ENCODE results near the gene GPR107.

The GPR107 gene

GRCh38 chr9:130058887-130059286 lies 5.2 kb downstream of the GPR107 start:
- no peak for DNase-seq

DNA sequence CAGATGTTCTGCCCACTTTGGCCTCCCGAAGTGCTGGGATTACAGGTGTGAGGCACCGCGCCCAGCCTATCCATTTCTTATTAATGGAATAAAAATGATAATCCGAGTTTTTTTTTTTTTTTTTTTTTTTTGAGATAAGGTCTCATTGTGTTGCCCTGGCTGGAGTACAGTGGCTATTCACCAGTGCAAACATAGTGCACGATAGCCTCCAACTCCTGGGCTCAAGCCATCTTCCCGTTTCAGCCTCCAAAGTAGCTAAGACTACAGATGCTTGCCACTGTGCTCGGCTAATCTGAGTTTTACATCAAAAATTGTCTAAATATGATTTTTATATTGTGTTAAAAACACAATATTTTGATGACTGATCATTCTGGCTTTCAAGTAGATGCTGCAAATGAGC lies 6.6 kb downstream of the GPR107 start:
- DNase-seq: no peak

DNA sequence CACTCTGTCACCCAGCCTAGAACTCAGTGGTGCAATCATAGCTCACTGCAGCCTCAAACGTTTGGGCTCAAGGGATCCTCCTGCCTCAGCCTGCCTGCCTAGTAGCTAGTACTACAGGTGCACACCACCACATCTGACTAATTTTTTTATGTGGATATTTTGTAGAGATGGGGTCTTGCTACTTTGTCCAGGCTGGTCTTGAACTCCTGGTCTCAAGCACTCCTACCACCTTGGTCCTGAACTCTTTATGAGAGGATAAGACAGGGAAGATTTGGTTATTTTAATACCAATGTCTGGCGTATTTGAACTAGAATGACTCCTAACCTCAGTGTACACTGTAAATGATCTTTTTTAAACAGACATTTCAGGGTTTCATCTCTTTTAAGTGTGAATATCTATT lies 9.0 kb downstream of the GPR107 start:
- DNase-seq: no peak

GRCh38 chr9:130064621-130065020 lies 10.9 kb downstream of the GPR107 start:
- DNase-seq: no peak

DNA sequence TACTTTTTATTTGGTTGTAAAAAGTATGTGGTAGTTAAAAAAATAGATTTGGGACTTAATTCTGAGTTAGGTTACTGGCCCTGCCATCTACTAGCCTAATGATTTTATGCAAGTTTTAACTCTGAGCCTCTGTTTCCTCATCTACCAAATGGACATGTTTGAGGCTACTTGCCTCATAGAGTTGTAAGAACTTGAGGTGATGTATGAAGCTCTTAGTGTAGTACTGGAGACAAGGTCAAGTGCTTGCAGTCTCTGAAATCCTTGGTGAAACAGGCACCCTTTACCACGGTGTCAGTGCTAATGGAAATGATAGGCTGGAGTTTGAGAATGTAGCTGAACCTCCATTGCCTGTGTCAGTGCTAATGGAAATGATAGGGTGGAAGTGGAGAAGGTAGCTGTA lies 15.3 kb downstream of the GPR107 start:
- DNase-seq: no peak

- DNase-seq: no peak
Measured at GRCh38 chr9:130072515-130073235, 19.0 kb downstream of the GPR107 start.

- DNase-seq: no peak
Measured at GRCh38 chr9:130073373-130073772, 19.7 kb downstream of the GPR107 start.

DNA sequence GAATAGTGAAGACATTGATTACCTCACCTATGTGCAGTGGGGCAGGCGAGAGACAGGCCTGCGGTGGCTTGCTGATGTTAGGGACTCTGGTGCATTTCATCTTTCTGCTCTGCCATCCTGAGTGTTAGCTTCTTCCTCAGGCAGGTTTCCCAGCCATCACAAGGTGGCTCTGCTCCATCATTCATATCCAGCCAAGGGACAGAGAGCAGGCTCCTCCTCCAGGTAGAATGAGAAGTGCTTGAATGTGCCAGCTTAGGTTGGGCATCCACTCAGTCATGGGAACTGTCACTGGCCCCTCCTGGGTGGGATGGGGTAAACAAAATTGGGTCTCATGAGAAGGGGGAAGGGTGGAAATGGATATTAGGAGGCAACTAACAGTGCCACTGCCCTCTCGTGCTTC lies 24.8 kb downstream of the GPR107 start:
- no peak for DNase-seq

- DNase-seq: no peak
Measured at GRCh38 chr9:130084337-130084736, 30.6 kb downstream of the GPR107 start.

- DNase-seq: no peak
Measured at GRCh38 chr9:130088051-130088450, 34.3 kb downstream of the GPR107 start.

DNA sequence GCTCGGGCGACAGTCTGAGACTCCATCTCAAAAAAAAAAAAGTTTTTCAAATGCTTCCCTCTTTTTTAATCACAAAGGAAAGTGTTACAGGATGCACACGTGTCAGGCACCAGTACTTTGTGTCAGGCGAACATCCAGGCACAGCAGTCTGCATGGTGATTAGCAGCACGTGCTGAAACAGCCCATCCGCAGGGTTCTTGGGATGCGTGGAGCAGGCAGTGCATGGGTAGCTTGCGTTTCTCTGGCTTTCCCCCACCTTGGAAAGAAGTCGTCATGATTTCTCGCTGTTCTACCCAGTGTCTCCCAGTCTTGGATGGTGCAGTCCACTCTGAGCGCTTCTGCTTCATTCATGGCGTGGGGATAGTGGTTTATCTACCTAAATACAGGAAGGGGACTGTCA lies 35.4 kb downstream of the GPR107 start:
- no peak for DNase-seq

- no peak for DNase-seq
Measured at GRCh38 chr9:130090915-130091314, 37.2 kb downstream of the GPR107 start.

GRCh38 chr9:130092910-130093309 lies 39.2 kb downstream of the GPR107 start:
- DNase-seq: no peak

GRCh38 chr9:130095872-130096271 lies 42.2 kb downstream of the GPR107 start:
- no peak for DNase-seq

GRCh38 chr9:130100681-130101080 lies 47.0 kb downstream of the GPR107 start:
- DNase-seq: no peak

DNA sequence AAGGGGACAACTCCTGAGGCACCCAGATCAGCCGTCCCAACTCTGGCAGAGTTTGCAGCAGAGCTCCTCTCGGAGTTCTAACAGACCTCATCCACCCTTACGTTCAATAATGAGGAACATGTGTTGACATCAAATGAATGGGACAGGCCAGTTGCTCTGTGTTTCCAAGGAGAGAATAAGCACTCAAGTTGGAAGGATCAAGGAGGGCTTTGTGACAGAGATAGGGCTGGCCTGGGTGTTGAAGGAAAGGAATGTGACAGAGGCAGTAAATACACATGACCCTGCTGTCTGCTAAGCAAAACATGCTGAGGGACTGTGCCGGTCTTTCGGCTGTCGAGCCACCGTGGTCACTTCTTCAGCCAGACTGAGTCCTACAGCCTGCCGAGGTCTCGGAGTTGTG lies 48.2 kb downstream of the GPR107 start:
- no peak for DNase-seq

DNA sequence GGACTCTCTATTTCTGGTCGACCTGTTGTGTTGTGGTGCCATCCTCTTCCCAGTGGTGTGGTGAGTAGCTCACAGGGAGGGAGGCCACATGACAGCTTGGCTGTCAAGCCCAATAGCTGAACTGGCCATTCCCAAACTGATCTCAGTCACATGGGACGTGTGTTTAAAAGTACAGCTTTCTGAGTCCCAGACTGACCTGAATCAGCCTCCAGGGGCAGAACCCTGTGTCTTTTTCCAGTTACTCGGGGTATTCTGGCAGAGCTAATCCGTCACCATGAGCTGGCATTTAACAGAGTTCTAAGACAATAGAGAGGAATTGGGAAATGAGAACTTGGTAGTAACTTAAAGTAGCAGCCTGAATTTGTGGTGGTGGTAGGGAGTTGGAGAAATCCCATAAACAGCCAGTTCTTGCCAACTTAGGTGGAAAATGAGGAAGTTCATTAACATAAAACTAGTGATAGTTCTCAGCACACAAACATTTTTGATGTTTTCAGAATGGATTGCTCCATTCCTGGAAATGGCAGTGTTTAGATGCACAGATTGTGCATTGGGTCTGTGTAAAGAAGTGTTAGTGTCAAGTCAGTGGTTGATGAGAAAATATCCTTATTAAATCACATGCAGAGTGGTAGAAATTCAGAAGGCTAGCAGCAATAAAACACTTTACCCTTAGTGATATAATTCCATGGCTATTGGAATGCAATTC lies 50.9 kb downstream of the GPR107 start:
- no peak for DNase-seq

- no peak for DNase-seq
Measured at GRCh38 chr9:130106860-130107233, 53.1 kb downstream of the GPR107 start.

GRCh38 chr9:130107234-130107861 lies 53.6 kb downstream of the GPR107 start:
- peak; percentile 89 for DNase-seq

GRCh38 chr9:130107955-130108354 lies 54.2 kb downstream of the GPR107 start:
- no peak for DNase-seq

DNA sequence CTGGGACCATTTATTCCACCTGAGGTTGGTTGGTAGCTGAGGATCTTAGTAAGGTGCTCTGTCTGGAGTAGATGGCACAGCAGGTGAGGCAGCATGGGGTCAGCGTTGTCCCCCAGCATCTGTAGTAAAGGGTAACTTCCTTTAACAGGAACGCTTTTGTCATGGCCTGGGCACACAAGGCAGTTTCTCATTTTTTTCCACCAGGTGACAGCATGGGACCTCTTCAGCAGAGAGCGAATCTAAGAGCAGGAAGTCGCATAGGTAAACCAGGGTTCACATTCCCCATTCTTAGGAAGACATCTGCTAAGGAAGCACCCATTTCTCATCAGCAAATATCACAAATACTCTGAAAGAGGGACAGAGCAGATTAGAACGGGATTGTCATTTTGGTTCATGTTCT lies 56.5 kb downstream of the GPR107 start:
- peak; percentile 84 for DNase-seq

GRCh38 chr9:130110596-130111021 lies 56.9 kb downstream of the GPR107 start:
- DNase-seq: peak; percentile 45

- DNase-seq: peak; percentile 26
Measured at GRCh38 chr9:130111786-130112537, 58.3 kb downstream of the GPR107 start.

All from NCI-H2171 (cell line).